22Rv1 (cell line): ENCODE data around the gene TNFRSF8.

Experiments
- ZFX ChIP-seq: fragments of 450-650 bp; IDR thresholded peaks from 2 replicates; pipeline ENCODE4 v1.6.1; 2017; ENCODE audit warnings: antibody characterized with exemption, borderline replicate concordance
- TF ChIP-seq, protein P1 (sequence below): fragments of 450-650 bp; IDR thresholded peaks from 2 replicates; pipeline ENCODE4 v1.5.1; 2017; ENCODE audit warnings: mild to moderate bottlenecking

DNA sequence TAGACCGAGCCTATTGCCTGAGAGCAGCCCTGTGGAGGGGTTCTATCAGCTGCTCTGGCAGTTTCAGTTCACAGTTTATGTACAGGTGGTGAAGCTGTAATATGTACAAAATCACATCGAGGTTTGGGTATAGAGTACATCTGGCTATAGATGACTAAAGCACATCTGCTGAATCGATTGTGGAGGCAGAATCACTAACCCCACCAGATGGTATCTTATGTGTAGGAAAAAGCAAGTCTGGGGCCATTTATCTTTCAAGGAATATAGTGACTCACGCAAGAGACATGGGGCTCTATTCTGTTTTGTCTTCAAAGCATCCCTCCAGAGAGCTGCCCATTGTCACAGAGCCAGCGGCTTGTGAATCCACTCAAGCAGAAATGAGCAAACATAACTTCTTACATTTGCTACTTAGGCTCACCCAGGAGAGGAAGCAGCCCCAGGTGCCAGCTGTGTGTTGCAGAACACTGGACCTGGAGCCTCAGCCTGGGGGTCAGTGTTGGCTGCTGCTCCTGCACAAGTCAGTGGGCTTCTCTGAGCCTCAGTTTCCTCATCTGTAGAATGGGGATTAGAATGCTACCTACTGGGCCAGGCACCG lies 22.5 kb upstream of the TNFRSF8 start:
- TF ChIP-seq, protein P1, sequence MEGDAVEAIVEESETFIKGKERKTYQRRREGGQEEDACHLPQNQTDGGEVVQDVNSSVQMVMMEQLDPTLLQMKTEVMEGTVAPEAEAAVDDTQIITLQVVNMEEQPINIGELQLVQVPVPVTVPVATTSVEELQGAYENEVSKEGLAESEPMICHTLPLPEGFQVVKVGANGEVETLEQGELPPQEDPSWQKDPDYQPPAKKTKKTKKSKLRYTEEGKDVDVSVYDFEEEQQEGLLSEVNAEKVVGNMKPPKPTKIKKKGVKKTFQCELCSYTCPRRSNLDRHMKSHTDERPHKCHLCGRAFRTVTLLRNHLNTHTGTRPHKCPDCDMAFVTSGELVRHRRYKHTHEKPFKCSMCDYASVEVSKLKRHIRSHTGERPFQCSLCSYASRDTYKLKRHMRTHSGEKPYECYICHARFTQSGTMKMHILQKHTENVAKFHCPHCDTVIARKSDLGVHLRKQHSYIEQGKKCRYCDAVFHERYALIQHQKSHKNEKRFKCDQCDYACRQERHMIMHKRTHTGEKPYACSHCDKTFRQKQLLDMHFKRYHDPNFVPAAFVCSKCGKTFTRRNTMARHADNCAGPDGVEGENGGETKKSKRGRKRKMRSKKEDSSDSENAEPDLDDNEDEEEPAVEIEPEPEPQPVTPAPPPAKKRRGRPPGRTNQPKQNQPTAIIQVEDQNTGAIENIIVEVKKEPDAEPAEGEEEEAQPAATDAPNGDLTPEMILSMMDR: no peak
- TF ChIP-seq ZFX: no peak
